HepG2 (cell line): ENCODE measurements around the gene ZKSCAN5. TPM values are rescaled to one million over a fixed set of nuclear protein-coding genes. Genes with fewer than 3 reads are reported as not detected.

Experiments used
- CEBPB ChIP-seq: IDR thresholded peaks from 2 replicates; pipeline ENCODE4 v1.6.1; 2011; ENCODE audit warnings: low read depth, low read length, improper control_type of control experiment, borderline replicate concordance
- DNMT3B ChIP-seq: conservative IDR thresholded peaks from 2 replicates; pipeline ENCODE4 v1.6.1; 2016; ENCODE audit warnings: missing biosample characterization, control low read depth
- FOXA3 ChIP-seq: IDR thresholded peaks from 2 replicates; pipeline ENCODE4 v1.6.1; 2016; ENCODE audit warnings: missing genetic modification reagents, missing compliant biosample characterization
- GZF1 ChIP-seq: sonication (generic); formaldehyde crosslinking; IDR thresholded peaks from 2 replicates; pipeline ENCODE4 v1.5.1; 2020; ENCODE audit warnings: mild to moderate bottlenecking, missing genetic modification reagents
- ZNF331 ChIP-seq: sonication (generic); formaldehyde crosslinking; IDR thresholded peaks from 2 replicates; pipeline ENCODE4 v1.4.0; 2020; ENCODE audit warnings: missing genetic modification reagents
- ZNF546 ChIP-seq: sonication (generic); formaldehyde crosslinking; conservative IDR thresholded peaks from 2 replicates; pipeline ENCODE4 v1.8.1; 2023; ENCODE audit warnings: mild to moderate bottlenecking, missing genetic modification reagents
- ZNF605 ChIP-seq: sonication (generic); formaldehyde crosslinking; IDR thresholded peaks from 2 replicates; pipeline ENCODE4 v1.8.0; 2022; ENCODE audit warnings: mild to moderate bottlenecking, missing genetic modification reagents
- ZNF768 ChIP-seq: sonication (generic); formaldehyde crosslinking; IDR thresholded peaks from 2 replicates; pipeline ENCODE4 v1.4.0; 2020; ENCODE audit warnings: missing genetic modification reagents
- polyA plus RNA-seq, 8 experiments: library from polyadenylated mRNA; depleted of rRNA in 3 of 8; stranded (reverse) in 7 of 8; unstranded in 1 of 8; fragments of >200 nt; fragmentation: Illumina TruSeq in 4 of 8; extraction: Trizol in 4 of 8; gene quantifications; 2 replicates each; pipeline versions ENCODE4 v1.2.1 to v1.2.3, GENCODE V29; 2011 to 2016; ENCODE audit warnings: low read depth in 4 of 8, missing spikeins in 1 of 8, mixed read lengths in 1 of 8; ENCODE audit not compliant: insufficient read depth in 1 of 8
- total RNA-seq, 5 experiments: library from RNA; depleted of rRNA; stranded (reverse); fragments of >200 nt; fragmentation: Illumina TruSeq; extraction: Trizol; gene quantifications; 2 replicates each; pipeline ENCODE4 v1.2.3, GENCODE V29; 2016; ENCODE audit warnings: low read depth in 1 of 5
- TF ChIP-seq, protein P1 (sequence below): fragments of 450-650 bp; IDR thresholded peaks from 2 replicates; pipeline ENCODE4 v1.6.1; 2016
- TF ChIP-seq, protein P2 (sequence below): IDR thresholded peaks from 2 replicates; pipeline ENCODE4 v1.6.1; 2012; ENCODE audit warnings: inconsistent platforms
- TF ChIP-seq, protein P3 (sequence below): sonication (generic); formaldehyde crosslinking; IDR thresholded peaks from 2 replicates; pipeline ENCODE4 v1.5.0; 2020; ENCODE audit warnings: mild to moderate bottlenecking, missing genetic modification reagents
- TF ChIP-seq, protein P4 (sequence below): sonication (generic); formaldehyde crosslinking; IDR thresholded peaks from 2 replicates; pipeline ENCODE4 v1.8.0; 2022; ENCODE audit warnings: missing genetic modification reagents, low read depth, mild to moderate bottlenecking, borderline replicate concordance
- TF ChIP-seq, protein P5 (sequence below): sonication (generic); formaldehyde crosslinking; IDR thresholded peaks from 2 replicates; pipeline ENCODE4 v1.5.1; 2020; ENCODE audit warnings: mild to moderate bottlenecking, moderate library complexity, missing genetic modification reagents
- TF ChIP-seq, protein P6 (sequence below): sonication (generic); formaldehyde crosslinking; IDR thresholded peaks from 2 replicates; pipeline ENCODE4 v1.4.0; 2020; ENCODE audit warnings: missing genetic modification reagents, borderline replicate concordance
- TF ChIP-seq, protein P7 (sequence below): sonication (generic); formaldehyde crosslinking; IDR thresholded peaks from 2 replicates; pipeline ENCODE4 v1.4.0; 2020; ENCODE audit warnings: missing genetic modification reagents; ENCODE audit errors: not compliant biosample characterization
- TF ChIP-seq, protein P8 (sequence below): sonication (generic); formaldehyde crosslinking; IDR thresholded peaks from 2 replicates; pipeline ENCODE4 v1.4.0; 2020; ENCODE audit warnings: low read depth, mild to moderate bottlenecking, missing genetic modification reagents

The ZKSCAN5 gene
- total and polyA plus RNA-seq, 2 of the 13 experiments (the other 11 are each of a cell fraction or from before 2014, with no cell fraction given): 5.5 to 11.7 TPM

DNA sequence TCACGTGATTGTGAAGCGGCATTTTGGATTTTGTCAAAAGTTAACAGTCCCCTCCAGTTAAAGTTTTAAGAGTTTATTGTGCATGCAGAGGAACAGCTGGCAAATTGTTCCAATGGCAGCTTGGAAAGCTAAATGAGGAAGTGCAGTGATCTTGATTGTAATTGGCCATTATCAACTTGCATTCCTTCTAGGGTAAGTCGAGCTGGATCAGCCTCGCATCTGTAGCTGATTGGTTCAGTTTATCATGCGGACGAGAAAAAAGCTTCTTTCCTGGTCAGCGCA lies 31.2 kb upstream of the ZKSCAN5 start (continued):
- TF ChIP-seq, protein P1, sequence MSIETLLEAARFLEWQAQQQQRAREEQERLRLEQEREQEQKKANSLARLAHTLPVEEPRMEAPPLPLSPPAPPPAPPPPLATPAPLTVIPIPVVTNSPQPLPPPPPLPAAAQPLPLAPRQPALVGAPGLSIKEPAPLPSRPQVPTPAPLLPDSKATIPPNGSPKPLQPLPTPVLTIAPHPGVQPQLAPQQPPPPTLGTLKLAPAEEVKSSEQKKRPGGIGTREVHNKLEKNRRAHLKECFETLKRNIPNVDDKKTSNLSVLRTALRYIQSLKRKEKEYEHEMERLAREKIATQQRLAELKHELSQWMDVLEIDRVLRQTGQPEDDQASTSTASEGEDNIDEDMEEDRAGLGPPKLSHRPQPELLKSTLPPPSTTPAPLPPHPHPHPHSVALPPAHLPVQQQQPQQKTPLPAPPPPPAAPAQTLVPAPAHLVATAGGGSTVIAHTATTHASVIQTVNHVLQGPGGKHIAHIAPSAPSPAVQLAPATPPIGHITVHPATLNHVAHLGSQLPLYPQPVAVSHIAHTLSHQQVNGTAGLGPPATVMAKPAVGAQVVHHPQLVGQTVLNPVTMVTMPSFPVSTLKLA: no peak
- TF ChIP-seq, protein P2, sequence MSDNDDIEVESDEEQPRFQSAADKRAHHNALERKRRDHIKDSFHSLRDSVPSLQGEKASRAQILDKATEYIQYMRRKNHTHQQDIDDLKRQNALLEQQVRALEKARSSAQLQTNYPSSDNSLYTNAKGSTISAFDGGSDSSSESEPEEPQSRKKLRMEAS: no peak
- TF ChIP-seq ZNF331 (CRISPR knock-in tag) (no peak), GZF1 (CRISPR knock-in tag) (no peak; the same call in 1 of the 2 replicates), FOXA3 (CRISPR knock-in tag) (0 out of 2 replicates have a peak, but pooled peaks have one; percentile 4), ZNF768 (no peak), ZNF605 (CRISPR knock-in tag) (peak; percentile 31; the same call in 1 of the 2 replicates), ZNF546 (CRISPR knock-in tag) (no peak), DNMT3B (CRISPR knock-in tag) (no peak), CEBPB (no peak)
- TF ChIP-seq, protein P3, sequence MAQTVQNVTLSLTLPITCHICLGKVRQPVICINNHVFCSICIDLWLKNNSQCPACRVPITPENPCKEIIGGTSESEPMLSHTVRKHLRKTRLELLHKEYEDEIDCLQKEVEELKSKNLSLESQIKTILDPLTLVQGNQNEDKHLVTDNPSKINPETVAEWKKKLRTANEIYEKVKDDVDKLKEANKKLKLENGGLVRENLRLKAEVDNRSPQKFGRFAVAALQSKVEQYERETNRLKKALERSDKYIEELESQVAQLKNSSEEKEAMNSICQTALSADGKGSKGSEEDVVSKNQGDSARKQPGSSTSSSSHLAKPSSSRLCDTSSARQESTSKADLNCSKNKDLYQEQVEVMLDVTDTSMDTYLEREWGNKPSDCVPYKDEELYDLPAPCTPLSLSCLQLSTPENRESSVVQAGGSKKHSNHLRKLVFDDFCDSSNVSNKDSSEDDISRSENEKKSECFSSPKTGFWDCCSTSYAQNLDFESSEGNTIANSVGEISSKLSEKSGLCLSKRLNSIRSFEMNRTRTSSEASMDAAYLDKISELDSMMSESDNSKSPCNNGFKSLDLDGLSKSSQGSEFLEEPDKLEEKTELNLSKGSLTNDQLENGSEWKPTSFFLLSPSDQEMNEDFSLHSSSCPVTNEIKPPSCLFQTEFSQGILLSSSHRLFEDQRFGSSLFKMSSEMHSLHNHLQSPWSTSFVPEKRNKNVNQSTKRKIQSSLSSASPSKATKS (CRISPR knock-in tag): no peak
- TF ChIP-seq, protein P4, sequence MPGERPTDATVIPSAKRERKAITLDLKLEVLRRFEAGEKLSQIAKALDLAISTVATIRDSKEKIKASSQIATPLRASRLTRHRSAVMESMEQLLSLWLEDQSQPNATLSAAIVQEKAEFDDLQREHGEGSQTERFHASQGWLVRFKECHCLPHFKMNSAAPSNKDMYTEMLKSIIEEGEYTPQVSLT (CRISPR knock-in tag): no peak
- TF ChIP-seq, protein P5, sequence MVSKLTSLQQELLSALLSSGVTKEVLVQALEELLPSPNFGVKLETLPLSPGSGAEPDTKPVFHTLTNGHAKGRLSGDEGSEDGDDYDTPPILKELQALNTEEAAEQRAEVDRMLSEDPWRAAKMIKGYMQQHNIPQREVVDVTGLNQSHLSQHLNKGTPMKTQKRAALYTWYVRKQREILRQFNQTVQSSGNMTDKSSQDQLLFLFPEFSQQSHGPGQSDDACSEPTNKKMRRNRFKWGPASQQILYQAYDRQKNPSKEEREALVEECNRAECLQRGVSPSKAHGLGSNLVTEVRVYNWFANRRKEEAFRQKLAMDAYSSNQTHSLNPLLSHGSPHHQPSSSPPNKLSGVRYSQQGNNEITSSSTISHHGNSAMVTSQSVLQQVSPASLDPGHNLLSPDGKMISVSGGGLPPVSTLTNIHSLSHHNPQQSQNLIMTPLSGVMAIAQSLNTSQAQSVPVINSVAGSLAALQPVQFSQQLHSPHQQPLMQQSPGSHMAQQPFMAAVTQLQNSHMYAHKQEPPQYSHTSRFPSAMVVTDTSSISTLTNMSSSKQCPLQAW (CRISPR knock-in tag): no peak
- TF ChIP-seq, protein P6, sequence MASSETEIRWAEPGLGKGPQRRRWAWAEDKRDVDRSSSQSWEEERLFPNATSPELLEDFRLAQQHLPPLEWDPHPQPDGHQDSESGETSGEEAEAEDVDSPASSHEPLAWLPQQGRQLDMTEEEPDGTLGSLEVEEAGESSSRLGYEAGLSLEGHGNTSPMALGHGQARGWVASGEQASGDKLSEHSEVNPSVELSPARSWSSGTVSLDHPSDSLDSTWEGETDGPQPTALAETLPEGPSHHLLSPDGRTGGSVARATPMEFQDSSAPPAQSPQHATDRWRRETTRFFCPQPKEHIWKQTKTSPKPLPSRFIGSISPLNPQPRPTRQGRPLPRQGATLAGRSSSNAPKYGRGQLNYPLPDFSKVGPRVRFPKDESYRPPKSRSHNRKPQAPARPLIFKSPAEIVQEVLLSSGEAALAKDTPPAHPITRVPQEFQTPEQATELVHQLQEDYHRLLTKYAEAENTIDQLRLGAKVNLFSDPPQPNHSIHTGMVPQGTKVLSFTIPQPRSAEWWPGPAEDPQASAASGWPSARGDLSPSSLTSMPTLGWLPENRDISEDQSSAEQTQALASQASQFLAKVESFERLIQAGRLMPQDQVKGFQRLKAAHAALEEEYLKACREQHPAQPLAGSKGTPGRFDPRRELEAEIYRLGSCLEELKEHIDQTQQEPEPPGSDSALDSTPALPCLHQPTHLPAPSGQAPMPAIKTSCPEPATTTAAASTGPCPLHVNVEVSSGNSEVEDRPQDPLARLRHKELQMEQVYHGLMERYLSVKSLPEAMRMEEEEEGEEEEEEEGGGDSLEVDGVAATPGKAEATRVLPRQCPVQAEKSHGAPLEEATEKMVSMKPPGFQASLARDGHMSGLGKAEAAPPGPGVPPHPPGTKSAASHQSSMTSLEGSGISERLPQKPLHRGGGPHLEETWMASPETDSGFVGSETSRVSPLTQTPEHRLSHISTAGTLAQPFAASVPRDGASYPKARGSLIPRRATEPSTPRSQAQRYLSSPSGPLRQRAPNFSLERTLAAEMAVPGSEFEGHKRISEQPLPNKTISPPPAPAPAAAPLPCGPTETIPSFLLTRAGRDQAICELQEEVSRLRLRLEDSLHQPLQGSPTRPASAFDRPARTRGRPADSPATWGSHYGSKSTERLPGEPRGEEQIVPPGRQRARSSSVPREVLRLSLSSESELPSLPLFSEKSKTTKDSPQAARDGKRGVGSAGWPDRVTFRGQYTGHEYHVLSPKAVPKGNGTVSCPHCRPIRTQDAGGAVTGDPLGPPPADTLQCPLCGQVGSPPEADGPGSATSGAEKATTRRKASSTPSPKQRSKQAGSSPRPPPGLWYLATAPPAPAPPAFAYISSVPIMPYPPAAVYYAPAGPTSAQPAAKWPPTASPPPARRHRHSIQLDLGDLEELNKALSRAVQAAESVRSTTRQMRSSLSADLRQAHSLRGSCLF: no peak
- TF ChIP-seq, protein P7, sequence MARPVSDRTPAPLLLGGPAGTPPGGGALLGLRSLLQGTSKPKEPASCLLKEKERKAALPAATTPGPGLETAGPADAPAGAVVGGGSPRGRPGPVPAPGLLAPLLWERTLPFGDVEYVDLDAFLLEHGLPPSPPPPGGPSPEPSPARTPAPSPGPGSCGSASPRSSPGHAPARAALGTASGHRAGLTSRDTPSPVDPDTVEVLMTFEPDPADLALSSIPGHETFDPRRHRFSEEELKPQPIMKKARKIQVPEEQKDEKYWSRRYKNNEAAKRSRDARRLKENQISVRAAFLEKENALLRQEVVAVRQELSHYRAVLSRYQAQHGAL (CRISPR knock-in tag): no peak
- TF ChIP-seq, protein P8, sequence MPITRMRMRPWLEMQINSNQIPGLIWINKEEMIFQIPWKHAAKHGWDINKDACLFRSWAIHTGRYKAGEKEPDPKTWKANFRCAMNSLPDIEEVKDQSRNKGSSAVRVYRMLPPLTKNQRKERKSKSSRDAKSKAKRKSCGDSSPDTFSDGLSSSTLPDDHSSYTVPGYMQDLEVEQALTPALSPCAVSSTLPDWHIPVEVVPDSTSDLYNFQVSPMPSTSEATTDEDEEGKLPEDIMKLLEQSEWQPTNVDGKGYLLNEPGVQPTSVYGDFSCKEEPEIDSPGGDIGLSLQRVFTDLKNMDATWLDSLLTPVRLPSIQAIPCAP (CRISPR knock-in tag): no peak
